Natural killer cell (primary cell): Measurements from ENCODE around the gene TSGA10IP. TPM values are rescaled to one million over a fixed set of nuclear protein-coding genes. Genes with fewer than 3 reads are reported as not detected.

Source experiments
- ATAC-seq, 3 donors: fragments of 150-1000 bp in 2 of 3; fragments of 200-7000 bp in 1 of 3; cut with Tn5 transposase; 1 replicate in 1 of 3; 2 replicates in 2 of 3; pipeline ENCODE4 v1.10.0; 2021; ENCODE audit warnings: mild to moderate bottlenecking in 2 of 3, moderate library complexity in 2 of 3
- DNase-seq, 2 donors: peaks; one replicate each; pipeline versions ENCODE4 v3.0.0 to v3.0.0-alpha.2; 2013 to 2021; ENCODE audit warnings: mixed read lengths in 1 of 2
- H3K27ac ChIP-seq: one replicate; pipeline ENCODE4 v1.5.1; 2013; ENCODE audit warnings: mild to moderate bottlenecking, low read length
- H3K27me3 ChIP-seq: one replicate; pipeline ENCODE4 v1.6.1; 2013; ENCODE audit warnings: low read length; ENCODE audit not compliant: control insufficient read depth, insufficient read depth
- H3K36me3 ChIP-seq: one replicate; pipeline ENCODE4 v1.6.1; 2013; ENCODE audit warnings: low read length; ENCODE audit not compliant: control insufficient read depth, insufficient read depth
- H3K4me1 ChIP-seq: one replicate; pipeline ENCODE4 v1.6.1; 2013; ENCODE audit warnings: low read length; ENCODE audit not compliant: control insufficient read depth, insufficient read depth
- H3K4me3 ChIP-seq: one replicate; pipeline ENCODE4 v1.5.1; 2013; ENCODE audit warnings: low read length
- H3K9me3 ChIP-seq: one replicate; pipeline ENCODE4 v1.6.1; 2013; ENCODE audit warnings: low read length; ENCODE audit not compliant: control insufficient read depth, insufficient read depth
- H3K27ac Mint-ChIP-seq, 2 donors: one replicate each; pipeline ENCODE4 v1.8.0; 2022; ENCODE audit warnings: mild to moderate bottlenecking in 2 of 2, mixed read lengths in 2 of 2, moderate library complexity in 1 of 2
- H3K27me3 Mint-ChIP-seq, 2 donors: one replicate each; pipeline ENCODE4 v1.8.0; 2022; ENCODE audit warnings: low read depth in 2 of 2, mixed read lengths in 2 of 2
- H3K36me3 Mint-ChIP-seq: one replicate; pipeline ENCODE4 v1.8.0; 2022; ENCODE audit warnings: mixed read lengths
- H3K4me1 Mint-ChIP-seq, 2 donors: one replicate each; pipeline ENCODE4 v1.8.0; 2022; ENCODE audit warnings: mixed read lengths in 2 of 2
- H3K4me3 Mint-ChIP-seq: one replicate; pipeline ENCODE4 v1.8.0; 2022; ENCODE audit warnings: mild to moderate bottlenecking, moderate library complexity, mixed read lengths
- H3K9me3 Mint-ChIP-seq, 2 donors: one replicate each; pipeline ENCODE4 v1.8.0; 2022; ENCODE audit warnings: mixed read lengths in 2 of 2
- WGBS: methylation state at CpG from one replicate; pipeline ENCODE4 v1.1.7; 2013; ENCODE audit warnings: missing lambda C conversion rate; ENCODE audit not compliant: insufficient coverage; 5-methylcytosine and 5-hydroxymethylcytosine counted together
- intact Hi-C: fragments of 100-400 bp; cut with micrococcal nuclease; formaldehyde crosslinking; loops from one replicate; pipeline ENCODE4 v1.14.2; 2022
- total RNA-seq, 4 donors: library from RNA; stranded (reverse); fragments of 120-200 nt in 1 of 4; gene quantifications; one replicate each; pipeline versions ENCODE4 v1.2.3 to v1.2.4, GENCODE V29; 2013 to 2022
- TF ChIP-seq, protein P1 (sequence below): fragments of 200-600 bp; IDR thresholded peaks from one replicate; pipeline ENCODE4 v1.8.0; 2022; ENCODE audit warnings: antibody characterized with exemption

TSGA10IP gene
- total RNA-seq, 3 donors from 2014 or later (not counting 1 experiment from before 2014, with no cell fraction given) = not detected

GRCh38 chr11:65903715-65904114 lies 41.6 kb upstream of the TSGA10IP start:
- Mint-ChIP-seq H3K27me3 (peaks cover 4 to 6% of the 10 kb centered on the region in 2 donors), H3K27ac (peak overlapping the region in 1 of 2 donors; percentile 98), H3K4me3 (no peak overlapping the region), H3K36me3 (no peaks in the 10 kb centered on the region), H3K4me1 (peaks cover 12 to 21% of the 10 kb centered on the region in 2 donors), H3K9me3 (no peaks in the 10 kb centered on the region)
- TF ChIP-seq, protein P1, sequence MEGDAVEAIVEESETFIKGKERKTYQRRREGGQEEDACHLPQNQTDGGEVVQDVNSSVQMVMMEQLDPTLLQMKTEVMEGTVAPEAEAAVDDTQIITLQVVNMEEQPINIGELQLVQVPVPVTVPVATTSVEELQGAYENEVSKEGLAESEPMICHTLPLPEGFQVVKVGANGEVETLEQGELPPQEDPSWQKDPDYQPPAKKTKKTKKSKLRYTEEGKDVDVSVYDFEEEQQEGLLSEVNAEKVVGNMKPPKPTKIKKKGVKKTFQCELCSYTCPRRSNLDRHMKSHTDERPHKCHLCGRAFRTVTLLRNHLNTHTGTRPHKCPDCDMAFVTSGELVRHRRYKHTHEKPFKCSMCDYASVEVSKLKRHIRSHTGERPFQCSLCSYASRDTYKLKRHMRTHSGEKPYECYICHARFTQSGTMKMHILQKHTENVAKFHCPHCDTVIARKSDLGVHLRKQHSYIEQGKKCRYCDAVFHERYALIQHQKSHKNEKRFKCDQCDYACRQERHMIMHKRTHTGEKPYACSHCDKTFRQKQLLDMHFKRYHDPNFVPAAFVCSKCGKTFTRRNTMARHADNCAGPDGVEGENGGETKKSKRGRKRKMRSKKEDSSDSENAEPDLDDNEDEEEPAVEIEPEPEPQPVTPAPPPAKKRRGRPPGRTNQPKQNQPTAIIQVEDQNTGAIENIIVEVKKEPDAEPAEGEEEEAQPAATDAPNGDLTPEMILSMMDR = no peak
- intact Hi-C loops = loop anchor here (2.0 kb wide), 1 partner anchor 15 kb away; the partner anchor contains the start of genes C11orf68 and DRAP1
- Histone ChIP-seq H3K4me1 (peaks cover 36% of the 10 kb centered on the region), H3K27ac (no peak overlapping the region), H3K36me3 (no peaks in the 10 kb centered on the region), H3K4me3 (no peak overlapping the region), H3K9me3 (no peaks in the 10 kb centered on the region), H3K27me3 (peaks cover 5% of the 10 kb centered on the region)
- ATAC-seq (no peak), DNase-seq (no peak)
- WGBS = 92% methylated on average over 8 of the region's 8 CpGs

- Mint-ChIP-seq H3K9me3 (no peaks in the 10 kb centered on the region), H3K4me1 (peaks cover 10 to 11% of the 10 kb centered on the region in 2 donors), H3K4me3 (no peak overlapping the region), H3K27ac (no peak overlapping the region), H3K27me3 (peaks cover 5 to 6% of the 10 kb centered on the region in 2 donors), H3K36me3 (no peaks in the 10 kb centered on the region)
- H3K4me1 ChIP-seq = peaks cover 12% of the 10 kb centered on the region
- 85% methylated on average over 5 of the region's 5 CpGs for WGBS
- intact Hi-C loops = no loop called here
- no peak for DNase-seq
- no peak overlapping the region for H3K27ac ChIP-seq
- H3K27me3 ChIP-seq = no peaks in the 10 kb centered on the region
- no peaks in the 10 kb centered on the region for H3K36me3 ChIP-seq
- TF ChIP-seq, protein P1 = no peak
- no peaks in the 10 kb centered on the region for H3K9me3 ChIP-seq
- no peak for ATAC-seq
- no peak overlapping the region for H3K4me3 ChIP-seq
Observed at GRCh38 chr11:65906602-65907001, 38.7 kb upstream of the TSGA10IP start.

DNA sequence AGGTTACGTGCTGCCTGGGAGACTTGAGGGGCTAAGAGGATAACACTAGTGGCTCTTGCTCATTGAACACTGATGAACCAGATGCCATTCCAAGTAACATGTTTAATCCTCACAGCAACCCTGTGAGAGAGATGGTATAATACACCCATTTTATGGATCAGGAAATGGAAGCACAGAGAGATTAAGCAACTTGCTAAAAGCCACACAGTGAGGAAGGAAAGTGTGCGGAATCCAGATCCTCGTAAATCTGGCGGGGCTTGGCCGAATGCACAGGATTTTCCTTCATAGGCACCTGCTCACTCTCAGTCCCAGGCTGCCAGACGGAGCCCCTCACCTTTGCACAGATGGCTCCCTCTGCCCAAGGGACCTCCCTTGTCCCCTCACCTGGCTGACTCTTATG lies 37.4 kb upstream of the TSGA10IP start:
- H3K27me3 Mint-ChIP-seq = peaks cover 2 to 6% of the 10 kb centered on the region in 2 donors
- no peaks in the 10 kb centered on the region for H3K9me3 Mint-ChIP-seq
- ATAC-seq (no peak), DNase-seq (no peak)
- Histone ChIP-seq H3K27ac (no peak overlapping the region), H3K4me1 (peaks cover 3% of the 10 kb centered on the region), H3K36me3 (no peaks in the 10 kb centered on the region), H3K4me3 (no peak overlapping the region), H3K27me3 (no peaks in the 10 kb centered on the region), H3K9me3 (no peaks in the 10 kb centered on the region)
- WGBS = 89% methylated on average over 6 of the region's 6 CpGs
- TF ChIP-seq, protein P1 = no peak
- H3K4me1 Mint-ChIP-seq = no peaks in the 10 kb centered on the region
- H3K4me3 Mint-ChIP-seq = no peak overlapping the region
- no peak overlapping the region for H3K27ac Mint-ChIP-seq
- intact Hi-C loops = no loop called here
- H3K36me3 Mint-ChIP-seq = no peaks in the 10 kb centered on the region
